AG04450 (cell line): ENCODE results near the gene ZFYVE28. TPM values are rescaled to one million over a fixed set of nuclear protein-coding genes. Genes with fewer than 3 reads are reported as not detected.

ENCODE experiments used
- CTCF ChIA-PET: fragments of 300-600, 350-600 bp; formaldehyde crosslinking; extraction: SDS; loops from one replicate; lab custom pipeline; 2022; ENCODE audit warnings: antibody characterized with exemption, inconsistent platforms; lab: Charles Lee
- POLR2A ChIA-PET: fragments of 350-600 bp; formaldehyde crosslinking; extraction: SDS; loops from one replicate; lab custom pipeline; 2021; ENCODE audit warnings: antibody characterized with exemption, inconsistent platforms; lab: Yijun Ruan, JAX
- DNase-seq: peaks from one replicate; pipeline ENCODE4 v3.0.0-alpha.2; 2011; ENCODE audit warnings: low read depth, low spot score
- H3K27ac ChIP-seq: one replicate; pipeline ENCODE4 v1.5.1; 2012; ENCODE audit warnings: low read depth, low read length, control low read depth
- H3K27me3 ChIP-seq: one replicate; pipeline ENCODE4 v1.6.0; 2012; ENCODE audit warnings: low read length; ENCODE audit not compliant: control insufficient read depth, insufficient read depth
- H3K4me3 ChIP-seq: 2 replicates; pipeline ENCODE4 v1.5.1; 2011; ENCODE audit warnings: mild to moderate bottlenecking, low read depth, low read length, control low read depth
- H3K9me3 ChIP-seq: 2 replicates; pipeline ENCODE4 v1.5.1; 2012; ENCODE audit warnings: low read length; ENCODE audit not compliant: control insufficient read depth, insufficient read depth
- polyA plus RNA-seq: library from polyadenylated mRNA; depleted of rRNA; stranded (reverse); fragments of >200 nt; gene quantifications from 2 replicates; pipeline ENCODE4 v1.2.3, GENCODE V29; 2011
- TF ChIP-seq, protein P1 (sequence below): IDR thresholded peaks from 2 replicates; pipeline ENCODE4 v1.5.1; 2011; ENCODE audit warnings: low read depth, low read length, control low read depth, inconsistent platforms

The ZFYVE28 gene
- polyA plus RNA-seq, 1 experiment, result 2.2 TPM

GRCh38 chr4:2327579-2327978, 90.9 kb downstream of the ZFYVE28 start:
- CTCF ChIA-PET, result no interaction called here
- POLR2A ChIA-PET, result no interaction called here

DNA sequence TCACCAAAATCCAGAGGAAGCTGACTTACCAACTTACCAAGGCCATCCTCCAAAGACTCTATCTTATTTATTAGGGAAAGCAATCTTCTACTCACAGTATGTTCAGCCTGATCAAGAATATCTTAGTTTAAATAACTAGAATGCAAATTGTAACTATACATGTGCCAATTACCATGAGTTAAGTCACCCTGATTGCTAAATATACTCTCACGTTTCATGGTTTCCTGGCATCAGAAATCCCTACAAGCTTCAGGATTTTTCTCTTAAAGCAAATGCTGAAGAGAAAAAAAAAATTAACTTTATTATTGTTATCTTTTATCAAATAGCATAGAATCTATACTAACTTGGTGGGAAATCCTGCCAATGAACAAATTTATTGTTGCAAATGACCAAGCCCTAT, 93.6 kb downstream of the ZFYVE28 start:
- Histone ChIP-seq H3K9me3 (peaks cover 15% of the 10 kb centered on the region), H3K27ac (no peak overlapping the region), H3K27me3 (peaks cover 6% of the 10 kb centered on the region), H3K4me3 (no peak overlapping the region)
- no peak for DNase-seq
- TF ChIP-seq, protein P1, sequence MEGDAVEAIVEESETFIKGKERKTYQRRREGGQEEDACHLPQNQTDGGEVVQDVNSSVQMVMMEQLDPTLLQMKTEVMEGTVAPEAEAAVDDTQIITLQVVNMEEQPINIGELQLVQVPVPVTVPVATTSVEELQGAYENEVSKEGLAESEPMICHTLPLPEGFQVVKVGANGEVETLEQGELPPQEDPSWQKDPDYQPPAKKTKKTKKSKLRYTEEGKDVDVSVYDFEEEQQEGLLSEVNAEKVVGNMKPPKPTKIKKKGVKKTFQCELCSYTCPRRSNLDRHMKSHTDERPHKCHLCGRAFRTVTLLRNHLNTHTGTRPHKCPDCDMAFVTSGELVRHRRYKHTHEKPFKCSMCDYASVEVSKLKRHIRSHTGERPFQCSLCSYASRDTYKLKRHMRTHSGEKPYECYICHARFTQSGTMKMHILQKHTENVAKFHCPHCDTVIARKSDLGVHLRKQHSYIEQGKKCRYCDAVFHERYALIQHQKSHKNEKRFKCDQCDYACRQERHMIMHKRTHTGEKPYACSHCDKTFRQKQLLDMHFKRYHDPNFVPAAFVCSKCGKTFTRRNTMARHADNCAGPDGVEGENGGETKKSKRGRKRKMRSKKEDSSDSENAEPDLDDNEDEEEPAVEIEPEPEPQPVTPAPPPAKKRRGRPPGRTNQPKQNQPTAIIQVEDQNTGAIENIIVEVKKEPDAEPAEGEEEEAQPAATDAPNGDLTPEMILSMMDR, result no peak
- CTCF ChIA-PET, result no interaction called here
- POLR2A ChIA-PET, result no interaction called here

More at GRCh38 chr4:2327579-2327978, 90.9 kb downstream of the ZFYVE28 start:
- Histone ChIP-seq H3K27ac (no peak overlapping the region), H3K9me3 (peaks cover 8% of the 10 kb centered on the region; the same call in 1 of the 2 replicates), H3K4me3 (no peak overlapping the region), H3K27me3 (peaks cover 2% of the 10 kb centered on the region)
- TF ChIP-seq, protein P1, result no peak
- DNase-seq, result no peak

- ChIA-PET CTCF (no interaction called here), POLR2A (no interaction called here)
- Histone ChIP-seq H3K27ac (no peak overlapping the region), H3K27me3 (peaks cover 6% of the 10 kb centered on the region), H3K4me3 (no peak overlapping the region), H3K9me3 (peaks cover 25% of the 10 kb centered on the region)
- peak; percentile 26 for DNase-seq
- TF ChIP-seq, protein P1, result no peak
Observed at GRCh38 chr4:2322841-2323240, 95.6 kb downstream of the ZFYVE28 start.

DNA sequence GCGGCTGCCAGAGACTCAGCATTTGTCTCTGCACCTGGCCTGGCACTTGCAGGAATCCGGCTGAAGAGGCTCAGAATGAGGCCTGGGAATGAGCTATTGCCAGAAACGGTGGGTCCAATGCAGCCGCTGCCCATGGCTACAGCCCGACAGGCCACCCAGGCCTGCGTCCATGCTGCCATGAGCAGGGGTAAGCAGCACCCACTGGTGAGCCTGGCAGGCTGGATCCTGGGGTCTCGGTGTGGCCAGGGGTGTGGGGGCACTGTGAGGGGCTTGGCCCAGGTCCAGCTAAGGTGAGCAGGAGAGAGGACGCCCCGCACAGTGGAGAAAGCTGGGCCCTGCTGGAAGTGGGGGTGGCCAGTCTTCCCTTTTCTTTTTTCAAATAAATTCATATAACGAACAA, 96.2 kb downstream of the ZFYVE28 start:
- ChIA-PET POLR2A (no interaction called here), CTCF (no interaction called here)
- Histone ChIP-seq H3K9me3 (peaks cover 32% of the 10 kb centered on the region), H3K27ac (no peak overlapping the region), H3K4me3 (no peak overlapping the region), H3K27me3 (peaks cover 6% of the 10 kb centered on the region)
- TF ChIP-seq, protein P1, result no peak
- DNase-seq, result no peak

- Histone ChIP-seq H3K27ac (no peak overlapping the region), H3K27me3 (peaks cover 6% of the 10 kb centered on the region), H3K9me3 (peaks cover 32% of the 10 kb centered on the region), H3K4me3 (no peak overlapping the region)
- TF ChIP-seq, protein P1, result no peak
- no peak for DNase-seq
- ChIA-PET POLR2A (no interaction called here), CTCF (no interaction called here)
Observed at GRCh38 chr4:2321279-2322196, 96.9 kb downstream of the ZFYVE28 start.
